ENCODE results near the gene CFAP46.

GRCh38 chr10:132813560-132814468 is 128.6 kb downstream of the CFAP46 start:
- TF ChIP-seq EP300 (IDR thresholded peaks at IDR 0.05) (no peak), CTCF (IDR thresholded peaks at IDR 0.05) (no peak), POLR2A (IDR thresholded peaks at IDR 0.05) (no peak)

All from ovary (tissue), 3 donors.